GM12878 (cell line): Measurements from ENCODE around the gene RGS11. TPM values are rescaled to one million over a fixed set of nuclear protein-coding genes. Genes with fewer than 3 reads are reported as not detected.
"Not testable (repeated sequence)": the region's sequence is repeated elsewhere in the genome, so short reads cannot be mapped to it uniquely, and the experiment has no call there.

ENCODE experiments used
- ATAC-seq: fragments of 200-7000 bp; cut with Tn5 transposase; 3 replicates; pipeline ENCODE4 v1.9.1; 2020; ENCODE audit warnings: mild to moderate bottlenecking, moderate library complexity
- BruUV-seq: library from RNA; stranded (reverse); fragments of 400-500 nt; replicated peaks from 2 replicates; lab custom pipeline; 2021; lab: Mats Ljungman, UMichigan
- CTCF ChIA-PET: fragments of 300-600 bp; sonication (Branson Sonifier 250); formaldehyde crosslinking; extraction: SDS; loops from one replicate; lab custom pipeline; 2021; ENCODE audit warnings: inconsistent platforms; lab: Yijun Ruan, JAX
- POLR2A ChIA-PET: fragments of 350-600 bp; formaldehyde crosslinking; extraction: SDS; loops from one replicate; lab custom pipeline; 2021; ENCODE audit warnings: inconsistent platforms; lab: Charles Lee
- RAD21 ChIA-PET: fragments of 300-600 bp; sonication (Branson Sonifier 250); formaldehyde crosslinking; loops from one replicate; lab custom pipeline; 2023; ENCODE audit warnings: antibody characterized with exemption; ENCODE audit not compliant: unreplicated experiment; lab: Charles Lee
- SMC1A ChIA-PET: fragments of 300-600 bp; sonication (Branson Sonifier 250); formaldehyde crosslinking; loops from one replicate; lab custom pipeline; 2023; ENCODE audit not compliant: unreplicated experiment, uncharacterized antibody; lab: Charles Lee
- DNase-seq: peaks from one replicate; pipeline ENCODE4 v3.0.0-alpha.2; 2011; ENCODE audit warnings: low read depth, low spot score
- FAIRE-seq: peaks from 3 replicates; lab custom pipeline; 2011; peaks lifted over from hg19 to GRCh38; lab: Jason Lieb, UNC
- H2AFZ ChIP-seq: 2 replicates; pipeline ENCODE4 v1.6.0; 2011; ENCODE audit warnings: low read depth, low read length, control low read depth; ENCODE audit not compliant: control insufficient read depth
- H3K27ac ChIP-seq: 2 replicates; pipeline ENCODE4 v1.5.1; 2011; ENCODE audit warnings: control low read depth; ENCODE audit not compliant: control insufficient read depth, insufficient read depth
- H3K27me3 ChIP-seq, 2 experiments: replicated peaks in 1 of 2; 2 replicates each; pipeline versions ENCODE4 v1.6.0 to v1.6.1; 2011; ENCODE audit warnings: low read length in 1 of 2; ENCODE audit not compliant: control insufficient read depth in 2 of 2, insufficient read depth in 2 of 2
- H3K36me3 ChIP-seq, 2 experiments: 2 replicates each; pipeline ENCODE4 v1.5.1; 2011; ENCODE audit warnings: low read length in 1 of 2; ENCODE audit not compliant: control insufficient read depth in 2 of 2, insufficient read depth in 2 of 2
- H3K4me1 ChIP-seq: 2 replicates; pipeline ENCODE4 v1.6.1; 2011; ENCODE audit warnings: mild to moderate bottlenecking, low read length, moderate library complexity, mixed read lengths; ENCODE audit not compliant: control insufficient read depth, insufficient read depth
- H3K4me2 ChIP-seq: 2 replicates; pipeline ENCODE4 v1.6.0; 2011; ENCODE audit warnings: control low read depth; ENCODE audit not compliant: control insufficient read depth, insufficient read depth
- H3K4me3 ChIP-seq: fragments of 200-600 bp; sonication (generic); 2 replicates; pipeline ENCODE4 v1.5.1; 2016
- H3K79me2 ChIP-seq: 2 replicates; pipeline ENCODE4 v1.6.0; 2011; ENCODE audit warnings: low read length; ENCODE audit not compliant: control insufficient read depth, insufficient read depth
- H3K9ac ChIP-seq: 2 replicates; pipeline ENCODE4 v1.8.0; 2011; ENCODE audit warnings: low read length, control low read depth, mixed read lengths; ENCODE audit not compliant: control insufficient read depth, insufficient read depth
- H3K9me3 ChIP-seq: replicated peaks from 3 replicates; pipeline ENCODE4 v1.5.1; 2011; ENCODE audit warnings: mild to moderate bottlenecking, low read length; ENCODE audit not compliant: control insufficient read depth, insufficient read depth
- H4K20me1 ChIP-seq: 2 replicates; pipeline ENCODE4 v1.6.0; 2011; ENCODE audit not compliant: control insufficient read depth, insufficient read depth
- E2F8 ChIP-seq: fragments of 450-650 bp; IDR thresholded peaks from 2 replicates; pipeline ENCODE4 v1.6.1; 2018; ENCODE audit warnings: mild to moderate bottlenecking, low read depth, moderate library complexity; ENCODE audit not compliant: partially characterized antibody
- SPI1 ChIP-seq: IDR thresholded peaks from 2 replicates; pipeline ENCODE4 v1.6.1; 2011; ENCODE audit warnings: low read depth, mild to moderate bottlenecking, low read length, moderate library complexity, borderline replicate concordance; ENCODE audit not compliant: insufficient read depth
- WGBS: methylation state at CpG from one replicate; pipeline ENCODE4 v1.1.6; 2016; ENCODE audit warnings: low lambda C conversion rate; ENCODE audit not compliant: insufficient replicate concordance, insufficient coverage; ENCODE audit errors: missing lambda C conversion rate; 5-methylcytosine and 5-hydroxymethylcytosine counted together
- in situ Hi-C: fragments of 300-500 bp; cut with MboI; formaldehyde crosslinking; loops from 9 replicates; pipeline ENCODE4 v1.14.3; 2018; ENCODE audit warnings: mixed read lengths
- intact Hi-C: fragments of 100-400 bp; cut with micrococcal nuclease; formaldehyde crosslinking; loops from one replicate; pipeline ENCODE4 v1.14.2; 2022; ENCODE audit not compliant: unreplicated experiment
- polyA plus RNA-seq, 11 experiments: library from polyadenylated mRNA; depleted of rRNA in 4 of 11; unstranded in 6 of 11; stranded (reverse) in 5 of 11; fragments of >200 nt; fragmentation: Nextera tagmentation in 4 of 11; fragmentation: Illumina TruSeq in 1 of 11; extraction: Ambion mirVana in 4 of 11; extraction: Trizol in 1 of 11; gene quantifications; 1 replicate in 1 of 11; 2 replicates in 10 of 11; pipeline versions ENCODE4 v1.2.1 to v1.2.3, GENCODE V29; 2011 to 2016; ENCODE audit warnings: inconsistent platforms in 2 of 11, missing spikeins in 2 of 11, low read depth in 1 of 11
- total RNA-seq, 4 experiments: library from RNA; depleted of rRNA in 3 of 4; stranded (reverse); fragments of >200 nt in 3 of 4; fragmentation: Illumina TruSeq in 1 of 4; extraction: Trizol in 1 of 4; gene quantifications; 2 replicates each; pipeline versions ENCODE4 v1.2.1 to v1.2.3, GENCODE V29; 2013 to 2021

The RGS11 gene
- total and polyA plus RNA-seq, 10 of the 15 experiments (the other 5 are each of a cell fraction or from before 2014, with no cell fraction given): 0.04 TPM; not detected in 9

GRCh38 chr16:230351-230750, 45.4 kb downstream of the RGS11 start:
- peaks cover 31% of the 10 kb centered on the region for H3K79me2 ChIP-seq
- POLR2A ChIA-PET: interaction anchor here (0.6 to 2.8 kb wide), 4 partner anchors 9 to 120 kb away, joined by 3 to 11 read pairs (median 5); no protein-coding TSS in a partner anchor
- H3K27ac ChIP-seq, ATAC-seq, H3K27me3 ChIP-seq, H2AFZ ChIP-seq, H3K4me1 ChIP-seq, H3K9ac ChIP-seq, H3K4me3 ChIP-seq, H4K20me1 ChIP-seq, H3K9me3 ChIP-seq, intact Hi-C loops, DNase-seq, H3K4me2 ChIP-seq, BruUV-seq, FAIRE-seq: not testable (repeated sequence)
- SMC1A ChIA-PET: interaction anchor here (1.4 kb wide), 1 partner anchor 12 kb away, joined by 3 read pairs; no protein-coding TSS in a partner anchor
- CTCF ChIA-PET: interaction anchor here (0.6 to 3.5 kb wide), 2 partner anchors 119 to 132 kb away, joined by 3 to 20 read pairs; no protein-coding TSS in a partner anchor
- WGBS: 82% methylated on average over 18 of the region's 18 CpGs
- H3K36me3 ChIP-seq: peaks cover 0 to 14% of the 10 kb centered on the region in 2 experiments; a peak in 2 of 4 replicates
- RAD21 ChIA-PET: interaction anchor here (3.3 kb wide), 1 partner anchor 119 kb away, joined by 19 read pairs; no protein-coding TSS in a partner anchor
- in situ Hi-C loops: loop anchor here (5.0 kb wide), 1 partner anchor 117 kb away; no protein-coding TSS in a partner anchor

- peak overlapping the region; percentile 73; the same call in 1 of the 2 replicates for H3K4me2 ChIP-seq
- no peaks in the 10 kb centered on the region for H3K9me3 ChIP-seq
- no peak overlapping the region for H3K9ac ChIP-seq
- H3K27ac ChIP-seq: no peak overlapping the region
- peak; percentile 12 for TF ChIP-seq E2F8
- no peak for TF ChIP-seq SPI1
- POLR2A ChIA-PET: interaction anchor here (1.0 to 2.8 kb wide), 4 partner anchors 10 to 141 kb away, joined by 3 to 11 read pairs (median 6); partner anchors contain the start of gene MRPL28
- WGBS: 72% methylated on average over 22 of the region's 22 CpGs
- no peak for ATAC-seq
- in situ Hi-C loops (loop anchor here (5.0 kb wide), 1 partner anchor 117 kb away; no protein-coding TSS in a partner anchor), intact Hi-C loops (no loop called here)
- no peaks in the 10 kb centered on the region for H3K27me3 ChIP-seq
- no peak for DNase-seq
- BruUV-seq: no TSS peak
- peak overlapping the region; percentile 82; the same call in 1 of the 2 replicates for H3K4me3 ChIP-seq
- peaks cover 4% of the 10 kb centered on the region for H4K20me1 ChIP-seq
- RAD21 ChIA-PET: interaction anchor here (0.5 to 3.3 kb wide), 3 partner anchors 23 to 120 kb away, joined by 3 to 19 read pairs (median 6); no protein-coding TSS in a partner anchor
- H2AFZ ChIP-seq: peak overlapping the region; percentile 66
- H3K4me1 ChIP-seq: peaks cover 8% of the 10 kb centered on the region
- no peak for FAIRE-seq
- CTCF ChIA-PET: interaction anchor here (3.5 kb wide), 1 partner anchor 120 kb away, joined by 20 read pairs; no protein-coding TSS in a partner anchor
- H3K79me2 ChIP-seq: peaks cover 28% of the 10 kb centered on the region
- H3K36me3 ChIP-seq: peaks cover 0 to 17% of the 10 kb centered on the region in 2 experiments; a peak in 3 of 4 replicates
- SMC1A ChIA-PET: interaction anchor here (0.5 to 2.4 kb wide), 4 partner anchors 10 to 235 kb away, joined by 3 to 10 read pairs (median 6); no protein-coding TSS in a partner anchor
These were observed 45.9 kb downstream of the RGS11 start for GRCh38 chr16:229731-230281.
